HUES6 (cell line): ENCODE results near the gene GM2A.

Experiments
- H3K27ac ChIP-seq: 2 replicates; pipeline ENCODE4 v1.7.0; 2013; ENCODE audit warnings: low read depth, mild to moderate bottlenecking, low read length, inconsistent platforms
- H3K27me3 ChIP-seq: 2 replicates; pipeline ENCODE4 v1.6.1; 2013; ENCODE audit warnings: low read length; ENCODE audit not compliant: control insufficient read depth, insufficient read depth
- H3K36me3 ChIP-seq: 2 replicates; pipeline ENCODE4 v1.6.1; 2013; ENCODE audit warnings: low read length; ENCODE audit not compliant: control insufficient read depth, insufficient read depth
- H3K4me1 ChIP-seq: 2 replicates; pipeline ENCODE4 v1.6.1; 2013; ENCODE audit warnings: low read length; ENCODE audit not compliant: control insufficient read depth, insufficient read depth
- H3K4me3 ChIP-seq: 2 replicates; pipeline ENCODE4 v1.5.1; 2013; ENCODE audit warnings: low read depth, low read length
- H3K9ac ChIP-seq: one replicate; pipeline ENCODE4 v1.6.1; 2013; ENCODE audit warnings: mild to moderate bottlenecking, low read length
- H3K9me3 ChIP-seq: 2 replicates; pipeline ENCODE4 v1.6.1; 2013; ENCODE audit warnings: low read depth, low read length; ENCODE audit not compliant: control insufficient read depth, insufficient read depth

The GM2A gene

DNA sequence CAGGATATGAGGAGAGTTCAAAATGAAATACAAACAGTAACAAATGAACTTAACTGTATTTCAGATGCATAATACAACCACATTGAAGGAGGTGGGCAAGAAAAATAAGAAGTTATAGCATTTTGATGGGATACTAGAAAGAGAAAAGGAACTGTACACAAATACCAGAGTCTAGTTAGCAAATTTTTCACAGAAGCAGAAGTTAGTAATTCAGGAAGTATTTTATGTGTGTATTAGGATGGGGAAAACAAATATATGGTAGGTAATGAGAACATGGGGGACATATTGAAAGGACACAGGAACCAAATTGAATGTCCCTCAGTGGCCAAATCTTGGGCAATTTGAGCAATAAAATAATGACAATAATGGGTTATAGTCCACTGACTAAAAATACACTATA lies 18.4 kb downstream of the GM2A start:
- H3K36me3 ChIP-seq, result peaks cover 16% of the 10 kb centered on the region
- H3K9me3 ChIP-seq, result no peaks in the 10 kb centered on the region
- no peak overlapping the region for H3K27ac ChIP-seq
- H3K9ac ChIP-seq, result no peak overlapping the region
- H3K27me3 ChIP-seq, result no peaks in the 10 kb centered on the region
- H3K4me1 ChIP-seq, result no peaks in the 10 kb centered on the region
- H3K4me3 ChIP-seq, result no peak overlapping the region

DNA sequence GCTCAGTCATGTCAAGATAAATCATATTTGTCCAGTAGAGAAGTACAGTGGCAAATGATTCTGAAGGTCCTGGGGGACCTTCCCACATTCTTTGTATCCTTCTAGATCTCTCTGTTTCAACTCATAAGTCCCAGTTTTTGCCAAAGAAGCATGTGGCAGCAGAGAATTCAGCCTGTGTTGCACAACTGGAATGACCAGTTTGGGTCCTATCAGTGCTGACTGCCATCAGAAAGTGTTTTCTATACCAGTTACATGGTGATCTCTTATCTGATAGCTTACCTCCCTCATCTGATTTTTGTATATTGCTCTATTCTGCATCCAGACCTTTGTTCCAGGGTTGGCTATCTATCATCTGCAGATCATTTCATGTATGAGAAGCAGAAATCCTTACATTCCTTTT lies 21.7 kb downstream of the GM2A start:
- no peak overlapping the region for H3K4me3 ChIP-seq
- no peaks in the 10 kb centered on the region for H3K9me3 ChIP-seq
- no peaks in the 10 kb centered on the region; the same call in 1 of the 2 replicates for H3K36me3 ChIP-seq
- H3K27ac ChIP-seq, result no peak overlapping the region
- H3K27me3 ChIP-seq, result no peaks in the 10 kb centered on the region
- H3K9ac ChIP-seq, result no peak overlapping the region
- no peaks in the 10 kb centered on the region for H3K4me1 ChIP-seq

DNA sequence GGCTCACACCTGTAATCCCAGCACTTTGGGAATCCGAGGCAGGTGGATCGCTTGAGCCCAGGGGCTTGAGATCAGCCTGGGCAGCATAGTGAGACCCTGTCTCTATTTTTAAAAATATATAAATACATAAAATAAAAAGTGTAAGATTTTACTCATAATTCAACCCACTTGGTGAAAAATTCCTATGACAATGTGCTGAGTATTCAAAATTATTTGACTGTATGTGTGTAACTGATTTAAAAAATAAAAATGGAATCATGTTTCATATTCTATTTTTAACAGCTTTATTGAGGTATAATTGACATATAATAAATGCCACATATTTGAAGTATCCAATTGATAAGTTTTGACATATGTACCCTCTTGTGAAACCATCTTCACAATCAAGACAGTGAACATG lies 22.8 kb downstream of the GM2A start:
- H3K36me3 ChIP-seq, result no peaks in the 10 kb centered on the region
- H3K4me1 ChIP-seq, result no peaks in the 10 kb centered on the region
- H3K4me3 ChIP-seq, result no peak overlapping the region
- no peak overlapping the region for H3K27ac ChIP-seq
- H3K27me3 ChIP-seq, result no peaks in the 10 kb centered on the region
- no peak overlapping the region for H3K9ac ChIP-seq
- no peaks in the 10 kb centered on the region for H3K9me3 ChIP-seq

DNA sequence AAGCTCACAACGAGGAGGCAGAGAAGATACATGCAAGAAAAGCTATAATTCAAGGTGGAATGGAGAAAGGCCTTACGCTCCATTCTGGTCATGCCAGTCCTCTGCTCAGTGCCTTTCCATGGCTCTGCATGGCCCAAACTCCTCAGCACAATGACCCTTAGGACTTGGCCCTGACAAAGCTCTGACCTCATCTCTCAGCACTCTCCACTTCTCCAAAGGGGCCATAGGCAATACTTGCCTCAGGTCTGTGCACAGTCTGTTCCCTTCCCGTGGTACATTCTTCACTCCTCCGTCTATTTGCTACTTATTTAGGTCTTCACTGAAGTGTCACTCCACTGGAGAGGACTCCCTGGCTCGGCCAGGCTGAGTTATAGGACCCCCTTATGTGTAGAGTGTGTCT lies 25.9 kb downstream of the GM2A start:
- Histone ChIP-seq H3K27me3 (no peaks in the 10 kb centered on the region), H3K27ac (no peak overlapping the region), H3K4me3 (no peak overlapping the region), H3K9ac (no peak overlapping the region), H3K36me3 (no peaks in the 10 kb centered on the region), H3K4me1 (no peaks in the 10 kb centered on the region), H3K9me3 (no peaks in the 10 kb centered on the region)

DNA sequence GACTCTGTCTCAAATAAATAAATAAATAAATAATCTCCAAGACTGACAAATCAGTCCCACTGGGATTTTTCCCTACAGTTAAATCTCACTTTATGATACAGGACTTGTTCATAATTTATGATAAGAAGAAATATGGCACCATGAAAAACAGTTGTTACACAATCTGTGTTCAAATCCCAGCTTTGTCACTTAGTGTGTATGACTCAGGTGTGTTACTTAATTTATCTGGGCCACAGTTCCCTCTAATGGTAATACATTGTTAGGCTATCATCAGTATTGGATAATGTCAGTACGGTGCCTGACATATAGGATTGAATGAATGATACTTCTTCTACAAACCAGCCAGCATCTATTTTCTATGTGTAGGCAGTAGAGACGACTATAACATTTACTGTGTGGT lies 27.5 kb downstream of the GM2A start:
- Histone ChIP-seq H3K27me3 (no peaks in the 10 kb centered on the region), H3K4me1 (no peaks in the 10 kb centered on the region), H3K27ac (no peak overlapping the region), H3K9me3 (no peaks in the 10 kb centered on the region), H3K36me3 (no peaks in the 10 kb centered on the region), H3K9ac (no peak overlapping the region), H3K4me3 (no peak overlapping the region)

DNA sequence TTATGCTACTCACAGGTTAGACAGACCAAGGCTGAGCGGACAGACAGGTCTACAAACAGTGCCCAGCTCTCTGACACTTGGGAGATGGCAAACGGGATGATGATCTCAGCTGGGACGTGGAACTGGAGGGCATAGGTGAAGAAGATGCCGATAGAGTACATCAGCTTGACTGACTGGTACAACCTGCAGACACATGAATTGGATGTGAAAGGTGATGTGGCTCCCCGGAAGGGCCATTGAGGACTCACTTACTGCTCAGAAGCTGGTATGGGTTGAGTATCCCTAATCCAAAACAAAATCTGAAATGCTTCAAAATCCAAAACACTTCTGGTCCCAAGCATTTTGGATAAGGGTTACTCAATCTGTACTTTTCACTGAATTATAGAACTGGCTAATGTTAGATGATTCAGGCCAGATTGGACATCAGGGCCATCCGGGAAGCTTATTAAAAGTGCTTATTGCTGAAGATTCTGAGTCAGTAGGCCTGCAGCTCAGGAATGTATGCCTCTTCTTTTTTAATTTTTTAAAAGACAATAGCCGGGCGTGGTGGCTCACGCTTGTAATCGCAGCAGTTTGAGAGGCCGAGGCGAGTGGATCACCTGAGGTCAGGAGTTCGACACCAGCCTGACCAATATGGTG lies 28.1 kb downstream of the GM2A start:
- Histone ChIP-seq H3K4me3 (no peak overlapping the region), H3K9ac (no peak overlapping the region), H3K27me3 (no peaks in the 10 kb centered on the region), H3K9me3 (no peaks in the 10 kb centered on the region), H3K36me3 (no peaks in the 10 kb centered on the region), H3K27ac (no peak overlapping the region), H3K4me1 (no peaks in the 10 kb centered on the region)

DNA sequence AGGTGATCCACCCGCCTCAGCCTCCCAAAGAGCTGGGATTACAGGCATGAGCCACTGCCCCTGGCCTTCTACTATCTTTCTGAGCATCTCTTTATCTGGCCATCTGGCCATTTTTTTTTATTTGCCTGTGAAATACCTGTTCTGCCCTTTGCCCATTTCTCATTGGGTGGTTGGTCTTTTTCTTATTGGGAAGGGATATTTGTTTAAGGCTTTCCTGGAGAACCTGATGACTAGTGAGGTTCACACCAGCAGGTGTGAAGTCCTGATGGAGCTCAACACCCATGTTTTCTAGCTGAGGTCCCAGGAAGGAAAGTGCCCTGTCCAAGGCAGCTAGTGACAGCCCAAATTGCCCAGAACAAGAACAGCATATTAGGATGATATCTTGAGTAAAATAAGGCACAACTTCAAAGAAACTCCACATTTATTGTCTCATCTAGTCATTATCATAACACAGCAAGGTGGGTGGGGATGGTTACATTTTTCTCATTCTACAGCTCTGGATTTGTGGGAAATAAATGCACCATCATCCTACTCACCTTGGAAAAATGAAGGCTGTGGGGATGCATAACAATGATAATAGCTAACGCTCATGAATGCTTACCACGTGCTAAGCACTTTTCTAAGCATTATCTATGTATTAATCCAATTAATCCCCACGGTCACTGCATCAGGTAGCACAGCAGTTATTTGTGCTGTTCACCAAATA lies 30.3 kb downstream of the GM2A start:
- Histone ChIP-seq H3K9ac (no peak overlapping the region), H3K27ac (no peak overlapping the region), H3K36me3 (no peaks in the 10 kb centered on the region), H3K4me3 (no peak overlapping the region), H3K27me3 (no peaks in the 10 kb centered on the region), H3K9me3 (no peaks in the 10 kb centered on the region), H3K4me1 (peaks cover 6% of the 10 kb centered on the region)

DNA sequence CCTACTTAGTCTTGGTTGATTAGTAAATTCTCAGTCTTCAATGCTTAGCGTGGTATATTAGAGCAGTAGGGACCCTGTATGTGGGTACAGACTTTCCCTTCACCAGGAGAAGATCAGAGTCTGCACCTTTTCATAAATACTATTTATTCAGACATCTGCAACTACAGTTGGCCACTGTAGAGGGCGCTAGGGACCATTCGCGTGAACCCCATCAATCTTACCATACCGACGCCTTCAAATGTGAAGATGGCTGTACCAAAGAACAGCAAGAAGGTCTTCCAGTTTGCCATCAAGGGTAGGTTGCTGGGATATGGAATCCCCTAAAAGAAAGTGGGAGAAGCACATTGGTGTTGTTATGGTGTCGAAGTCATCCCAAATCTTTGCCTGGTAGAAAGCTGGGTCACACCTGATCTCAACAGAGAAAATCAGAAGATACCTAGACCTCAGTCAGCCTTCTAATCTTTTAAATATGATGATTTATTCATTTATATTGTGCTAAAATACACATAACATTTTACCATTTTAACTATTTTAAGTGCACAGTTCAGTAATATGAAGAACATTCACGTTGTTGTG lies 31.5 kb downstream of the GM2A start:
- no peak overlapping the region for H3K27ac ChIP-seq
- no peaks in the 10 kb centered on the region for H3K36me3 ChIP-seq
- no peaks in the 10 kb centered on the region for H3K27me3 ChIP-seq
- no peak overlapping the region for H3K4me3 ChIP-seq
- H3K9me3 ChIP-seq, result no peaks in the 10 kb centered on the region
- H3K4me1 ChIP-seq, result peaks cover 7% of the 10 kb centered on the region
- no peak overlapping the region for H3K9ac ChIP-seq

DNA sequence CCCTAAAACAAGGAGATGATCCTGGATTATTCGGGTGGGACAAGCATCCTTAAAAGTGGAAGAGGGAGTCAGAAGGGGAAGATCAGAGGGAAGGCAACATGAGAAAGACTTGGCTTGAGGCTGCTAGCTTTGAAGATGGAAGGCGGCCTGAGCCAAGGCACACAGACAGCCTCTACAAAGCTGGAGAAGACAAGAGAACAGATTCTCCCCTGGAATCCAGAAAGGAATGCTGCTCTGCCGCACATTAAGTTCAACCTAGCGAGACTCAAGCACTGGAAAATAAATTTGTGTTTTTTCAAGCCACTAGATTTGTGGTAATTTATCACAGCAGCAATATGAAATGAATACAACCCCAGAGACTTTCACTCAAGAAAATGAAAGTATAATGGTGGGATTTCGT lies 32.7 kb downstream of the GM2A start:
- H3K36me3 ChIP-seq, result no peaks in the 10 kb centered on the region

DNA sequence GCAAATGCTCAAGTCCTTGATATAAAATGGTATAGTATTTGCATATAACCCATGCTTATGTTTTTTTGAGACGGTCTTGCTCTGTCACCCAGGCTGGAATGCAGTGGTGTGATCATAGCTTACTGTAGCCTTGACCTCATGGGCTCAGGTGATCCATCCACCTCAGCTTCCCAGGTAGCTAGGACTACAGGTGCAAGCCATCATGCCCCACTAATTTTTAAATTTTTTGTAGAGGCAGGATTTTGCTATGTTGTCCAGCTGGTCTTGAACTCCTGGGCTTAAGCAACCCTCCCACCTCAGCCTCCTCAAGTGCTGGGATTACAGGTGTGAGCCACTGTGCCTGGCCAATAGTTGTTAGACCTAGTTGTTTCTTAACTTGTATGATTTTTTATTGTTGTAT lies 33.3 kb downstream of the GM2A start:
- Histone ChIP-seq H3K27ac (no peak overlapping the region), H3K27me3 (no peaks in the 10 kb centered on the region), H3K4me1 (peaks cover 7% of the 10 kb centered on the region), H3K4me3 (no peak overlapping the region), H3K9ac (no peak overlapping the region), H3K36me3 (no peaks in the 10 kb centered on the region), H3K9me3 (no peaks in the 10 kb centered on the region)

More for the DNA sequence above, 32.7 kb downstream of the GM2A start:
- Histone ChIP-seq H3K4me3 (no peak overlapping the region), H3K27ac (no peak overlapping the region), H3K9me3 (no peaks in the 10 kb centered on the region), H3K27me3 (no peaks in the 10 kb centered on the region), H3K9ac (no peak overlapping the region), H3K4me1 (peaks cover 7% of the 10 kb centered on the region)

DNA sequence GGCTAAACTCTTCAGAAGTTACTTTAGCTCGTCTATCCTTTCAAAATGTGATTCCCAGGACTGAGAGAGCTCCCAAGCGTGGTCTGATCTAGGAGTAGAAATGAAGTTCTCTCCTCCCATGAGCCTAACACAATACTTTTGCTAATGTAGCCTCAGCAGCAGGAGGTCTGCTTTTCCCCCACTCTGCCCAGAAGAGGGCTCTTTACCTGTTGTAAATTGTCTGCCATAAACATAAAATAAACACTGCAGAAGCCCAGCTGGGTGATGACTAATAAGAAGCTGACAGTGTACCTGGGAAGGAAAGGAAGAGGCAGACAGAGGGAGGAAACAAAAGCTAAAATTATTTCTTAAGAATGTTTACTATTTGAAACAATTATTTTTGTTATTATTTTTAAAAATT lies 35.2 kb downstream of the GM2A start:
- H3K9ac ChIP-seq, result no peak overlapping the region
- no peaks in the 10 kb centered on the region for H3K9me3 ChIP-seq
- H3K27me3 ChIP-seq, result no peaks in the 10 kb centered on the region
- H3K4me3 ChIP-seq, result no peak overlapping the region
- no peak overlapping the region for H3K27ac ChIP-seq
- peaks cover 7% of the 10 kb centered on the region for H3K4me1 ChIP-seq
- no peaks in the 10 kb centered on the region for H3K36me3 ChIP-seq
